ENCODE data around the gene ZNF582. TPM values are rescaled to one million over a fixed set of nuclear protein-coding genes. Genes with fewer than 3 reads are reported as not detected.

The ZNF582 gene
- total and polyA plus RNA-seq, 12 donors, result 3.6 to 9.7 (median 7.0) TPM

Other genes starting within 250 kb of the ZNF582 start
- gene GALP, start 217.5 kb downstream of the ZNF582 start, total RNA-seq, result not detected
- gene GALP, start 217.5 kb downstream of the ZNF582 start, polyA plus RNA-seq, result not detected
- under 1 TPM in 2 of 9 donors, not detected in 7; 0.11 to 0.19 TPM for gene ZSCAN5B, start 195.8 kb downstream of the ZNF582 start, total RNA-seq
- under 1 TPM in 2 of 3 donors, not detected in 1; 0.09 to 0.13 TPM for gene ZSCAN5B, start 195.8 kb downstream of the ZNF582 start, polyA plus RNA-seq
- not detected for gene ZSCAN5C, start 191.3 kb downstream of the ZNF582 start, total RNA-seq
- gene ZSCAN5C, start 191.3 kb downstream of the ZNF582 start, polyA plus RNA-seq, result not detected
- under 1 TPM in 4 of 9 donors, not detected in 5; 0.33 to 0.69 (median 0.50) TPM for gene EDDM13, start 120.8 kb downstream of the ZNF582 start, total RNA-seq
- 1 to 10 TPM in 1 of 3 donors, under 1 TPM in 1, not detected in 1; 0.64 to 1.0 TPM for gene EDDM13, start 120.8 kb downstream of the ZNF582 start, polyA plus RNA-seq
- 10 to 100 TPM in 3 of 9 donors, 1 to 10 TPM in 6; 4.8 to 20.1 (median 8.1) TPM for gene ZSCAN5A, start 78.7 kb downstream of the ZNF582 start, total RNA-seq
- 10 to 100 TPM in 1 of 3 donors, 1 to 10 TPM in 2; 4.5 to 10.9 (median 8.2) TPM for gene ZSCAN5A, start 78.7 kb downstream of the ZNF582 start, polyA plus RNA-seq
- 10 to 100 TPM in 1 of 9 donors, 1 to 10 TPM in 8; 4.0 to 11.0 (median 6.3) TPM for gene ZNF583, start 10.8 kb upstream of the ZNF582 start, total RNA-seq
- 10 to 100 TPM in 1 of 3 donors, 1 to 10 TPM in 2; 1.5 to 10.1 (median 2.7) TPM for gene ZNF583, start 10.8 kb upstream of the ZNF582 start, polyA plus RNA-seq
- gene ZNF667, start 83.8 kb upstream of the ZNF582 start, total RNA-seq, result 10 to 100 TPM in 2 of 9 donors, 1 to 10 TPM in 7; 1.6 to 12.6 (median 6.5) TPM
- 10 to 100 TPM in 2 of 3 donors, 1 to 10 TPM in 1; 8.8 to 18.0 (median 10.7) TPM for gene ZNF667, start 83.8 kb upstream of the ZNF582 start, polyA plus RNA-seq
- gene ZNF471, start 114.3 kb upstream of the ZNF582 start, total RNA-seq, result 10 to 100 TPM in 3 of 9 donors, 1 to 10 TPM in 6; 2.9 to 16.0 (median 6.9) TPM
- 1 to 10 TPM; 4.3 to 9.7 (median 6.4) TPM for gene ZNF471, start 114.3 kb upstream of the ZNF582 start, polyA plus RNA-seq
- gene ZFP28, start 145.4 kb upstream of the ZNF582 start, total RNA-seq, result 1 to 10 TPM; 4.0 to 9.5 (median 7.0) TPM
- 1 to 10 TPM; 7.0 to 9.3 (median 8.1) TPM for gene ZFP28, start 145.4 kb upstream of the ZNF582 start, polyA plus RNA-seq
- gene ZNF470, start 173.9 kb upstream of the ZNF582 start, total RNA-seq, result 1 to 10 TPM; 1.4 to 7.5 (median 5.6) TPM
- gene ZNF470, start 173.9 kb upstream of the ZNF582 start, polyA plus RNA-seq, result 10 to 100 TPM in 1 of 3 donors, 1 to 10 TPM in 2; 5.5 to 16.2 (median 7.4) TPM
- gene ZNF71, start 201.8 kb upstream of the ZNF582 start, total RNA-seq, result 1 to 10 TPM; 5.1 to 8.4 (median 5.8) TPM
- 1 to 10 TPM; 2.3 to 2.6 (median 2.4) TPM for gene ZNF71, start 201.8 kb upstream of the ZNF582 start, polyA plus RNA-seq
- gene SMIM17, start 249.6 kb upstream of the ZNF582 start, total RNA-seq, result under 1 TPM in 4 of 9 donors, not detected in 5; 0.22 to 0.67 (median 0.37) TPM
- under 1 TPM in 2 of 3 donors, not detected in 1; 0.07 to 0.35 TPM for gene SMIM17, start 249.6 kb upstream of the ZNF582 start, polyA plus RNA-seq

All from adrenal gland (tissue), 12 donors.